Prostate gland (tissue), 2 donors: ENCODE results near the gene MFSD12.

ENCODE experiments used
- CTCF ChIP-seq, 4 experiments: fragments of 200-600 bp in 2 of 4; fragments of 450-650 bp in 2 of 4; sonication (generic) in 2 of 4; IDR thresholded peaks; 1 replicate in 3 of 4; 2 replicates in 1 of 4; pipeline ENCODE4 v1.5.1; 2016 to 2019; ENCODE audit warnings: antibody characterized with exemption in 4 of 4, mild to moderate bottlenecking in 2 of 4, moderate library complexity in 2 of 4
- POLR2AphosphoS5 ChIP-seq: sonication (generic); formaldehyde crosslinking; IDR thresholded peaks from one replicate; pipeline ENCODE4 v1.6.1; 2017; ENCODE audit warnings: antibody characterized with exemption

GRCh38 chr19:3545669-3546034, 11.7 kb downstream of the MFSD12 start:
- TF ChIP-seq CTCF (IDR thresholded peaks at IDR 0.05) (no peak), POLR2AphosphoS5 (no peak)
